Neuronal stem cell (in vitro differentiated cells): ENCODE measurements around the gene DUSP22.

ENCODE experiments used
- DNase-seq: peaks from one replicate; pipeline ENCODE4 v3.0.0-alpha.2; 2013; ENCODE audit warnings: low spot score
- H2AFZ ChIP-seq: one replicate; pipeline ENCODE4 v1.6.1; 2013; ENCODE audit warnings: mild to moderate bottlenecking, low read length, inconsistent platforms
- H2AK5ac ChIP-seq: 2 replicates; pipeline ENCODE4 v1.6.1; 2013; ENCODE audit warnings: low read depth, mild to moderate bottlenecking, inconsistent platforms, low read length, moderate library complexity, mixed read lengths
- H2BK120ac ChIP-seq: 2 replicates; pipeline ENCODE4 v1.6.1; 2013; ENCODE audit warnings: low read depth, mild to moderate bottlenecking, inconsistent platforms, low read length, moderate library complexity, mixed read lengths
- H2BK12ac ChIP-seq: one replicate; pipeline ENCODE4 v1.6.1; 2013; ENCODE audit warnings: low read length, inconsistent platforms
- H2BK15ac ChIP-seq: 2 replicates; pipeline ENCODE4 v1.6.1; 2013; ENCODE audit warnings: mild to moderate bottlenecking, low read length, inconsistent platforms, mixed read lengths
- H2BK5ac ChIP-seq: one replicate; pipeline ENCODE4 v1.6.1; 2013; ENCODE audit warnings: inconsistent platforms, mild to moderate bottlenecking, low read length, moderate library complexity
- H3K14ac ChIP-seq: one replicate; pipeline ENCODE4 v1.6.1; 2013; ENCODE audit warnings: low read length, inconsistent platforms
- H3K18ac ChIP-seq: 2 replicates; pipeline ENCODE4 v1.6.1; 2013; ENCODE audit warnings: low read length, inconsistent platforms
- H3K23ac ChIP-seq: 2 replicates; pipeline ENCODE4 v1.6.1; 2013; ENCODE audit warnings: low read depth, mild to moderate bottlenecking, mixed read lengths, low read length, inconsistent platforms; ENCODE audit not compliant: poor library complexity
- H3K27ac ChIP-seq: replicated peaks from 3 replicates; pipeline ENCODE4 v1.5.1; 2013; ENCODE audit warnings: low read length, inconsistent platforms
- H3K27me3 ChIP-seq, 3 experiments: 2 replicates each; pipeline ENCODE4 v1.6.1; 2013; ENCODE audit warnings: low read length in 3 of 3, mild to moderate bottlenecking in 2 of 3, inconsistent platforms in 1 of 3, low read depth in 1 of 3, mixed read lengths in 1 of 3, moderate library complexity in 1 of 3; ENCODE audit not compliant: control insufficient read depth in 3 of 3, insufficient read depth in 3 of 3
- H3K36me3 ChIP-seq, 2 donors: replicated peaks in 1 of 2; 2 replicates each; pipeline ENCODE4 v1.6.1; 2013; ENCODE audit warnings: low read length in 2 of 2; ENCODE audit not compliant: control insufficient read depth in 2 of 2, insufficient read depth in 2 of 2
- H3K4ac ChIP-seq: 2 replicates; pipeline ENCODE4 v1.6.1; 2013; ENCODE audit warnings: inconsistent platforms, mild to moderate bottlenecking, low read length, moderate library complexity
- H3K4me1 ChIP-seq, 2 donors: 1 replicate in 1 of 2; 2 replicates in 1 of 2; pipeline ENCODE4 v1.6.1; 2013; ENCODE audit warnings: low read length in 2 of 2, low read depth in 1 of 2; ENCODE audit not compliant: control insufficient read depth in 2 of 2, insufficient read depth in 1 of 2
- H3K4me2 ChIP-seq: one replicate; pipeline ENCODE4 v1.6.1; 2013; ENCODE audit warnings: mild to moderate bottlenecking, low read length, inconsistent platforms; ENCODE audit not compliant: insufficient read depth, poor library complexity, severe bottlenecking
- H3K4me3 ChIP-seq, 2 donors: 2 replicates each; pipeline ENCODE4 v1.5.1; 2013; ENCODE audit warnings: low read length in 2 of 2, mild to moderate bottlenecking in 2 of 2, inconsistent platforms in 1 of 2, moderate library complexity in 1 of 2
- H3K79me1 ChIP-seq: one replicate; pipeline ENCODE4 v1.6.1; 2013; ENCODE audit warnings: low read depth, mild to moderate bottlenecking, inconsistent platforms, low read length, moderate library complexity
- H3K9ac ChIP-seq: one replicate; pipeline ENCODE4 v1.6.1; 2013; ENCODE audit warnings: mild to moderate bottlenecking, low read depth, low read length, inconsistent platforms; ENCODE audit not compliant: poor library complexity
- H3K9me3 ChIP-seq, 2 donors: replicated peaks in 1 of 2; 2 replicates each; pipeline versions ENCODE3 to v1.6.1; 2013; ENCODE audit warnings: low read length in 2 of 2, mild to moderate bottlenecking in 2 of 2, inconsistent platforms in 1 of 2, low read depth in 1 of 2, mixed read lengths in 1 of 2, moderate library complexity in 1 of 2; ENCODE audit not compliant: control insufficient read depth in 2 of 2, insufficient read depth in 1 of 2
- H4K8ac ChIP-seq: one replicate; pipeline ENCODE4 v1.6.1; 2013; ENCODE audit warnings: low read depth, mild to moderate bottlenecking, inconsistent platforms, low read length, moderate library complexity
- H4K91ac ChIP-seq: one replicate; pipeline ENCODE4 v1.6.1; 2013; ENCODE audit warnings: low read length, low read depth, mild to moderate bottlenecking, inconsistent platforms; ENCODE audit not compliant: poor library complexity
- WGBS, 2 donors: extraction: QIAGEN DNeasy Blood & Tissue Kit; methylation state at CpG; one replicate each; pipeline ENCODE4 v1.1.7; 2013; ENCODE audit warnings: missing lambda C conversion rate in 2 of 2, mixed read lengths in 1 of 2; ENCODE audit not compliant: insufficient read length in 2 of 2, insufficient replicate concordance in 1 of 2; ENCODE audit errors: extremely low coverage in 2 of 2; 5-methylcytosine and 5-hydroxymethylcytosine counted together

The DUSP22 gene

GRCh38 chr6:320351-321157 is 28.3 kb downstream of the DUSP22 start:
- H3K14ac ChIP-seq: peak overlapping the region; percentile 28
- H2BK5ac ChIP-seq: no peak overlapping the region
- WGBS, 2 donors: no CpG with 5 or more reads among the region's 13 CpGs
- peaks cover 0 to 47% of the 10 kb centered on the region in 2 donors for H3K9me3 ChIP-seq
- H3K9ac ChIP-seq: no peak overlapping the region
- no peak overlapping the region for H2AK5ac ChIP-seq
- no peak overlapping the region for H4K8ac ChIP-seq
- H3K4me1 ChIP-seq: peaks cover 0 to 5% of the 10 kb centered on the region in 2 donors
- H2BK12ac ChIP-seq: no peak overlapping the region
- no peak overlapping the region for H3K27ac ChIP-seq
- no peak overlapping the region for H2BK15ac ChIP-seq
- H3K4ac ChIP-seq: peak overlapping the region; percentile 7
- no peak overlapping the region for H3K4me2 ChIP-seq
- peak overlapping the region; percentile 14 for H3K23ac ChIP-seq
- H3K36me3 ChIP-seq: no peaks in the 10 kb centered on the region
- H2BK120ac ChIP-seq: no peak overlapping the region
- H3K27me3 ChIP-seq: no peaks in the 10 kb centered on the region
- DNase-seq: no peak
- H3K18ac ChIP-seq: no peak overlapping the region
- peaks cover 3% of the 10 kb centered on the region for H3K79me1 ChIP-seq
- peak overlapping the region in 1 of 2 donors; percentile 21 for H3K4me3 ChIP-seq
- no peak overlapping the region for H2AFZ ChIP-seq
- H4K91ac ChIP-seq: peak overlapping the region; percentile 24

GRCh38 chr6:321158-321438 is 28.8 kb downstream of the DUSP22 start:
- Histone ChIP-seq H3K27me3 (no peaks in the 10 kb centered on the region), H3K79me1 (peaks cover 3% of the 10 kb centered on the region), H3K4me3 (peak overlapping the region in 1 of 2 donors; percentile 3), H3K4me2 (no peak overlapping the region), H3K4ac (no peak overlapping the region), H2AK5ac (no peak overlapping the region), H3K9me3 (peaks cover 0 to 42% of the 10 kb centered on the region in 2 donors), H3K14ac (no peak overlapping the region), H2BK15ac (no peak overlapping the region), H3K27ac (no peak overlapping the region), H2AFZ (no peak overlapping the region), H4K91ac (no peak overlapping the region), H3K18ac (no peak overlapping the region), H3K4me1 (peaks cover 0 to 3% of the 10 kb centered on the region in 2 donors), H3K9ac (no peak overlapping the region), H3K23ac (no peak overlapping the region), H2BK120ac (no peak overlapping the region), H4K8ac (no peak overlapping the region), H3K36me3 (no peaks in the 10 kb centered on the region), H2BK5ac (no peak overlapping the region), H2BK12ac (no peak overlapping the region)
- no CpG with 5 or more reads among the region's 1 CpG for WGBS, 2 donors
- no peak for DNase-seq

- Histone ChIP-seq H3K27ac (no peak overlapping the region), H3K4me1 (peaks cover 0 to 3% of the 10 kb centered on the region in 2 donors), H3K9ac (no peak overlapping the region), H2BK15ac (no peak overlapping the region), H2AFZ (no peak overlapping the region), H3K27me3 (no peaks in the 10 kb centered on the region), H2AK5ac (no peak overlapping the region), H3K9me3 (peaks cover 0 to 41% of the 10 kb centered on the region in 2 donors), H3K23ac (no peak overlapping the region), H3K18ac (no peak overlapping the region), H4K91ac (no peak overlapping the region), H3K4me3 (no peak overlapping the region), H3K4ac (no peak overlapping the region), H2BK5ac (no peak overlapping the region), H3K14ac (no peak overlapping the region), H3K4me2 (no peak overlapping the region), H3K36me3 (no peaks in the 10 kb centered on the region), H4K8ac (no peak overlapping the region), H2BK120ac (no peak overlapping the region), H3K79me1 (peaks cover 3% of the 10 kb centered on the region), H2BK12ac (no peak overlapping the region)
- DNase-seq: no peak
- WGBS, 2 donors: no CpG with 5 or more reads among the region's 3 CpGs
Observed at GRCh38 chr6:321536-322258, 29.4 kb downstream of the DUSP22 start.

- Histone ChIP-seq H2AFZ (no peak overlapping the region), H3K4me3 (no peak overlapping the region), H3K27me3 (no peaks in the 10 kb centered on the region), H3K9ac (no peak overlapping the region), H3K27ac (no peak overlapping the region), H2BK5ac (no peak overlapping the region), H2BK15ac (no peak overlapping the region), H2BK12ac (no peak overlapping the region), H3K36me3 (no peaks in the 10 kb centered on the region), H3K79me1 (peaks cover 4% of the 10 kb centered on the region), H3K18ac (no peak overlapping the region), H3K4ac (no peak overlapping the region), H3K4me2 (no peak overlapping the region), H3K4me1 (peaks cover 0 to 3% of the 10 kb centered on the region in 2 donors), H3K23ac (no peak overlapping the region), H3K14ac (no peak overlapping the region), H3K9me3 (peaks cover 0 to 44% of the 10 kb centered on the region in 2 donors), H2BK120ac (no peak overlapping the region), H2AK5ac (no peak overlapping the region), H4K91ac (no peak overlapping the region), H4K8ac (no peak overlapping the region)
- DNase-seq: no peak
- WGBS, 2 donors: no CpG with 5 or more reads among the region's 14 CpGs
Observed at GRCh38 chr6:322259-322930, 30.1 kb downstream of the DUSP22 start.
